Left lung (tissue), 10 donors: ENCODE data around the gene POLE2. TPM values are rescaled to one million over a fixed set of nuclear protein-coding genes. Genes with fewer than 3 reads are reported as not detected.

Experiments used
- ATAC-seq: fragments of 200-7000 bp; cut with Tn5 transposase; one replicate; pipeline ENCODE4 v1.9.1; 2020; ENCODE audit warnings: moderate library complexity
- DNase-seq, 4 donors: peaks; one replicate each; pipeline ENCODE4 v3.0.0-alpha.2; 2013 to 2020
- H3K27ac ChIP-seq, 2 donors: fragments of 200-600 bp; sonication (generic) in 1 of 2; one replicate each; pipeline versions ENCODE4 v1.5.0 to v1.8.0; 2020 to 2021
- H3K27me3 ChIP-seq, 2 donors: fragments of 200-600 bp; sonication (generic) in 1 of 2; one replicate each; pipeline versions ENCODE4 v1.5.0 to v1.8.0; 2020 to 2021
- H3K36me3 ChIP-seq, 2 donors: fragments of 200-600 bp; sonication (generic) in 1 of 2; one replicate each; pipeline versions ENCODE4 v1.5.0 to v1.8.0; 2020 to 2021
- H3K4me1 ChIP-seq, 2 donors: fragments of 200-600 bp; one replicate each; pipeline ENCODE4 v1.8.0; 2021
- H3K4me3 ChIP-seq, 2 donors: fragments of 200-600 bp; sonication (generic) in 1 of 2; one replicate each; pipeline versions ENCODE4 v1.5.0 to v1.8.0; 2020 to 2021; ENCODE audit warnings: mild to moderate bottlenecking in 1 of 2
- H3K9me3 ChIP-seq, 2 donors: fragments of 200-600 bp; sonication (generic) in 1 of 2; one replicate each; pipeline versions ENCODE4 v1.5.0 to v1.8.0; 2020 to 2021
- intact Hi-C, 2 donors: fragments of 100-400 bp; cut with DNase I; formaldehyde crosslinking; loops; one replicate each; pipeline versions ENCODE4 v1.11.2 to v1.14.2; 2022
- polyA plus RNA-seq, 6 donors: library from polyadenylated mRNA; unstranded; fragments of 120-200 nt; gene quantifications; one replicate each; pipeline ENCODE4 v1.2.1, GENCODE V29; 2013; ENCODE audit not compliant: insufficient read length in 6 of 6
- total RNA-seq, 2 donors: library from RNA; stranded (reverse); fragmentation: NEBNext Ultra II Directional; extraction: Animal tissue kit (Norgen Biotek cat#: 25700); gene quantifications; one replicate each; pipeline ENCODE4 v1.2.1, GENCODE V29; 2021
- TF ChIP-seq, protein P1 (sequence below), 2 donors: fragments of 200-600 bp; sonication (generic) in 1 of 2; IDR thresholded peaks; one replicate each; pipeline versions ENCODE4 v1.5.0 to v1.8.0; 2021; ENCODE audit warnings: antibody characterized with exemption in 2 of 2
- donor health status: DM: no; HTN: yes; CAD: no.
- donor health status: DM: no; HTN: no; CAD: no.

POLE2 gene
- total and polyA plus RNA-seq, 8 donors: 6.4 to 27.3 (median 23.0) TPM

DNA sequence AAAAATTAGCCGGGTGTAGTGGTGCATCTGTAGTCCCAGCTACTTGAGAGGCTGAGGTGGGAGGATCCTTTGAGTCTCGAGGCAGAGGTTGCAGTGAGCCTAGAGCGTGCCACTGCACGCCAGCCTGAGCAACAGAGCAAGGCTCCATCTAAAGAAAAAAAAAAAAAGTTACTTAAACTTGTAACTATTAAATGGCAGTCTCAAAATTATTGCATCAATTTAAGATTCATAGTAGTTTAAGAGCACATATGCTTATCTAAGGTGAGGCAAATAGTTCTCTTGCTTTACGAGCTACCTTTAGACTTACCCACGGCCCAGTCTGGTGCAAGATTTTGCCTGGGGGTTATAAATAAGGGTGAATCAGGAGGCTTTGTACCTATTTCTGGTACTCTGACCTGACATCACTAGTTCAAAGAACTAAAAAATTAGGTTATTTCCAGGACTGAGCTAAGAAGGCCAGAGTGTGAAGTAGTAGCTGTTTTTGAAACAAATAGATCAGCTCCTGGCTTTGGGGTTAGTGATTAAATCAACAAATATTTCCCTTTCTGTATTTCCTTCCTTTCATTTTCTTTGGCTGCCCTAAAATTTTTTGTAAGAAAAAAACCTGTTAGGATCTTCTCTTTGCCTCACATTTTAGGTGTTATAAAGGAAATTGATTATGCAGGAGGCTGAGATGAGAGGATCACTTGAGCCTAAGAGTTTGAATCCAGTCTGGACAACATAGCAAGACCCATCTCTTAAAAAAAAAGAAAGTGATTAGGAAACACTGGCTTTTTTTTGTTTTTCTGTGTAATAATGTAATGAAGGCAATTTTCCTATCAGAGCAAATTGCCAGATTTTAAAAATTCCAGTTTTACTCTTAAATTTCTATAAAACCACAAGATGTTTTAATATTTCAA, 63.8 kb downstream of the POLE2 start:
- ATAC-seq: no peak
- H3K4me3 ChIP-seq: peak overlapping the region in 1 of 2 donors; percentile 95
- no peak for DNase-seq
- H3K4me1 ChIP-seq: peaks cover 25 to 45% of the 10 kb centered on the region in 2 donors
- TF ChIP-seq, protein P1, sequence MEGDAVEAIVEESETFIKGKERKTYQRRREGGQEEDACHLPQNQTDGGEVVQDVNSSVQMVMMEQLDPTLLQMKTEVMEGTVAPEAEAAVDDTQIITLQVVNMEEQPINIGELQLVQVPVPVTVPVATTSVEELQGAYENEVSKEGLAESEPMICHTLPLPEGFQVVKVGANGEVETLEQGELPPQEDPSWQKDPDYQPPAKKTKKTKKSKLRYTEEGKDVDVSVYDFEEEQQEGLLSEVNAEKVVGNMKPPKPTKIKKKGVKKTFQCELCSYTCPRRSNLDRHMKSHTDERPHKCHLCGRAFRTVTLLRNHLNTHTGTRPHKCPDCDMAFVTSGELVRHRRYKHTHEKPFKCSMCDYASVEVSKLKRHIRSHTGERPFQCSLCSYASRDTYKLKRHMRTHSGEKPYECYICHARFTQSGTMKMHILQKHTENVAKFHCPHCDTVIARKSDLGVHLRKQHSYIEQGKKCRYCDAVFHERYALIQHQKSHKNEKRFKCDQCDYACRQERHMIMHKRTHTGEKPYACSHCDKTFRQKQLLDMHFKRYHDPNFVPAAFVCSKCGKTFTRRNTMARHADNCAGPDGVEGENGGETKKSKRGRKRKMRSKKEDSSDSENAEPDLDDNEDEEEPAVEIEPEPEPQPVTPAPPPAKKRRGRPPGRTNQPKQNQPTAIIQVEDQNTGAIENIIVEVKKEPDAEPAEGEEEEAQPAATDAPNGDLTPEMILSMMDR (IDR thresholded peaks at IDR 0.05): no peak
- H3K27ac ChIP-seq: no peak overlapping the region
- H3K27me3 ChIP-seq: no peaks in the 10 kb centered on the region
- H3K9me3 ChIP-seq: no peaks in the 10 kb centered on the region
- intact Hi-C loops: no loop called here
- H3K36me3 ChIP-seq: peaks cover 0 to 7% of the 10 kb centered on the region in 2 donors

DNA sequence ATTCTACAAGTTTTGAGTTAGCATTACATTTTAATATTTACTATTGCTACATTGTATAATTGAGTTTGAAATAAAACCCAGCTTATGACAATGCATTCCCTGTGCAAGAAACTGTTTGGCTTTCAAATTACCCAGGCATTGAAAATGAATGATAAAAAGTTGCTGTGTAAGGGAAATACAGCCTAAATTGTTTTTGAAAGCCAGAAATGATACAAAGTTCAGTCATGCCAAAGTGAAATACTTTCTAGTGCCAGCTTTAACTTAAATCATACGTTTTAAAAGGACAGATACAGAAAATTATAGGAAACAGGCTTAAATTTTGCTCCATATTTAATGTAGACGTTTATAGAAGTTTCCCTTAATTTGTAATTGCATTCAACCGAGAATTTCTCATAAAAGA, 64.6 kb downstream of the POLE2 start:
- H3K27ac ChIP-seq: no peak overlapping the region

DNA sequence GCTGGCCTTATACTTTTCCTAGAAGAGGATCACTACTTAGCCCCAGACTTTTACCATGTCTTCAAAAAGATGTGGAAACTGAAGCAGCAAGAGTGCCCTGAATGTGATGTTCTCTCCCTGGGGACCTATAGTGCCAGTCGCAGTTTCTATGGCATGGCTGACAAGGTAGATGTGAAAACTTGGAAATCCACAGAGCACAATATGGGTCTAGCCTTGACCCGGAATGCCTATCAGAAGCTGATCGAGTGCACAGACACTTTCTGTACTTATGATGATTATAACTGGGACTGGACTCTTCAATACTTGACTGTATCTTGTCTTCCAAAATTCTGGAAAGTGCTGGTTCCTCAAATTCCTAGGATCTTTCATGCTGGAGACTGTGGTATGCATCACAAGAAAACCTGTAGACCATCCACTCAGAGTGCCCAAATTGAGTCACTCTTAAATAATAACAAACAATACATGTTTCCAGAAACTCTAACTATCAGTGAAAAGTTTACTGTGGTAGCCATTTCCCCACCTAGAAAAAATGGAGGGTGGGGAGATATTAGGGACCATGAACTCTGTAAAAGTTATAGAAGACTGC, 65.9 kb downstream of the POLE2 start:
- Histone ChIP-seq H3K27ac (no peak overlapping the region), H3K27me3 (no peaks in the 10 kb centered on the region), H3K9me3 (no peaks in the 10 kb centered on the region), H3K36me3 (peaks cover 0 to 26% of the 10 kb centered on the region in 2 donors), H3K4me3 (peak overlapping the region; percentile 95 to 99), H3K4me1 (peaks cover 27 to 61% of the 10 kb centered on the region in 2 donors)
- intact Hi-C loops: no loop called here
- TF ChIP-seq, protein P1 (IDR thresholded peaks at IDR 0.05): no peak
- DNase-seq (no peak), ATAC-seq (no peak)

More for the DNA sequence above, 64.6 kb downstream of the POLE2 start:
- no peak for ATAC-seq
- intact Hi-C loops: no loop called here
- H3K36me3 ChIP-seq: peaks cover 0 to 13% of the 10 kb centered on the region in 2 donors
- peaks cover 27 to 53% of the 10 kb centered on the region in 2 donors for H3K4me1 ChIP-seq
- no peaks in the 10 kb centered on the region for H3K27me3 ChIP-seq
- H3K9me3 ChIP-seq: no peaks in the 10 kb centered on the region
- peak overlapping the region in 1 of 2 donors; percentile 95 for H3K4me3 ChIP-seq
- TF ChIP-seq, protein P1 (IDR thresholded peaks at IDR 0.05): no peak
- DNase-seq: no peak

DNA sequence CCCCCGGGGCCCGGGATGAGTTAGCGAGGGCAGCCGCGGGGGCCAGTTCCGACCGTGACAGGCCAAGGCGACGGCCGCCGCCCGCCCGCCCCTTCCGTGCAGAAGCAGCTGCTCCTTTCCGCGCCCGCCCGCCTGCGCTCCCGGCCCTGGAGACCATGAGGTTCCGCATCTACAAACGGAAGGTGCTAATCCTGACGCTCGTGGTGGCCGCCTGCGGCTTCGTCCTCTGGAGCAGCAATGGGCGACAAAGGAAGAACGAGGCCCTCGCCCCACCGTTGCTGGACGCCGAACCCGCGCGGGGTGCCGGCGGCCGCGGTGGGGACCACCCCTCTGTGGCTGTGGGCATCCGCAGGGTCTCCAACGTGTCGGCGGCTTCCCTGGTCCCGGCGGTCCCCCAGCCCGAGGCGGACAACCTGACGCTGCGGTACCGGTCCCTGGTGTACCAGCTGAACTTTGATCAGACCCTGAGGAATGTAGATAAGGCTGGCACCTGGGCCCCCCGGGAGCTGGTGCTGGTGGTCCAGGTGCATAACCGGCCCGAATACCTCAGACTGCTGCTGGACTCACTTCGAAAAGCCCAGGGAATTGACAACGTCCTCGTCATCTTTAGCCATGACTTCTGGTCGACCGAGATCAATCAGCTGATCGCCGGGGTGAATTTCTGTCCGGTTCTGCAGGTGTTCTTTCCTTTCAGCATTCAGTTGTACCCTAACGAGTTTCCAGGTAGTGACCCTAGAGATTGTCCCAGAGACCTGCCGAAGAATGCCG, 66.7 kb downstream of the POLE2 start:
- Histone ChIP-seq H3K4me3 (peak overlapping the region; percentile 95 to 99), H3K36me3 (peaks cover 0 to 32% of the 10 kb centered on the region in 2 donors), H3K4me1 (peaks cover 27 to 61% of the 10 kb centered on the region in 2 donors), H3K27ac (peak overlapping the region; percentile 95 to 98), H3K9me3 (no peaks in the 10 kb centered on the region), H3K27me3 (no peaks in the 10 kb centered on the region)
- ATAC-seq: peak; percentile 72
- intact Hi-C loops: no loop called here
- peak in 3 of 4 donors; percentile 42 to 97 (median 83) for DNase-seq
- TF ChIP-seq, protein P1 (IDR thresholded peaks at IDR 0.05): no peak
